Left ventricle myocardium superior (tissue), 1 donor: Measurements from ENCODE around the gene SNX22. TPM values are rescaled to one million over a fixed set of nuclear protein-coding genes. Genes with fewer than 3 reads are reported as not detected.

Source experiments
- ATAC-seq: fragments of 200-7000 bp; cut with Tn5 transposase; one replicate; pipeline ENCODE4 v1.9.1; 2020; ENCODE audit warnings: mild to moderate bottlenecking, moderate library complexity
- DNase-seq: peaks from one replicate; pipeline ENCODE4 v3.0.0-alpha.2; 2020
- intact Hi-C: fragments of 100-400 bp; cut with micrococcal nuclease; formaldehyde crosslinking; loops from one replicate; pipeline ENCODE4 v1.11.0; 2022
- total RNA-seq: library from RNA; stranded (reverse); fragmentation: NEBNext Ultra II Directional; extraction: Animal tissue kit (Norgen Biotek cat#: 25700); gene quantifications from one replicate; pipeline ENCODE4 v1.2.1, GENCODE V29; 2021
- donor health status: DM: no; HTN: yes; CAD: no; lungs with severe emphysema.

The SNX22 gene
- total RNA-seq, 1 donor from 2014 or later: 5.6 TPM

GRCh38 chr15:64185146-64185911, 33.8 kb downstream of the SNX22 start:
- intact Hi-C loops: no loop called here
- ATAC-seq (no peak), DNase-seq (no peak)

- intact Hi-C loops: no loop called here
- DNase-seq (no peak), ATAC-seq (no peak)
Measured at GRCh38 chr15:64187396-64188191, 36.1 kb downstream of the SNX22 start.

- intact Hi-C loops: no loop called here
- ATAC-seq (no peak), DNase-seq (no peak)
Measured at GRCh38 chr15:64191971-64192830, 40.7 kb downstream of the SNX22 start.

GRCh38 chr15:64193971-64194370, 42.4 kb downstream of the SNX22 start:
- intact Hi-C loops: no loop called here
- ATAC-seq (peak; percentile 24), DNase-seq (no peak)

GRCh38 chr15:64197425-64197824, 45.9 kb downstream of the SNX22 start:
- ATAC-seq: peak; percentile 54
- no peak for DNase-seq
- intact Hi-C loops: no loop called here

GRCh38 chr15:64205202-64205601, 53.7 kb downstream of the SNX22 start:
- no peak for ATAC-seq
- DNase-seq: no peak
- intact Hi-C loops: no loop called here

Other genes with a start within 250 kb of the SNX22 start
- 43.4 TPM for gene DAPK2, start 105.2 kb upstream of the SNX22 start, total RNA-seq
- 72.2 TPM for gene CIAO2A, start 57.9 kb upstream of the SNX22 start, total RNA-seq
- gene SNX1, start 55.7 kb upstream of the SNX22 start, total RNA-seq: 89.7 TPM
- gene PPIB, start 11.3 kb downstream of the SNX22 start, total RNA-seq: 106 TPM
- gene CSNK1G1, start 204.4 kb downstream of the SNX22 start, total RNA-seq: 8.2 TPM
- 0.20 TPM for gene PCLAF, start 229.7 kb downstream of the SNX22 start, total RNA-seq
- 11.9 TPM for gene TRIP4, start 236.1 kb downstream of the SNX22 start, total RNA-seq